ENCODE measurements around the gene RBMS1. TPM values are rescaled to one million over a fixed set of nuclear protein-coding genes. Genes with fewer than 3 reads are reported as not detected.

Gene RBMS1
- polyA plus RNA-seq, 1 experiment = 107 TPM

GRCh38 chr2:160473468-160474318 lies 19.9 kb downstream of the RBMS1 start:
- POLR2A ChIA-PET = interaction anchor here (1.2 to 1.6 kb wide), 2 partner anchors 19 to 67 kb away, joined by 3 to 10 read pairs; partner anchors contain the start of gene RBMS1
- Histone ChIP-seq H3K27ac (ENCODE audit: low read depth, low read length) (no peak overlapping the region), H3K9me3 (ENCODE audit: control insufficient read depth, insufficient read depth, low read length) (no peaks in the 10 kb centered on the region), H3K27me3 (ENCODE audit: control insufficient read depth, insufficient read depth, low read length) (no peaks in the 10 kb centered on the region), H3K4me3 (ENCODE audit: low read depth, low read length) (no peak overlapping the region)
- no peak for DNase-seq (ENCODE audit: low read depth, low spot score)
- TF ChIP-seq CTCF (IDR thresholded peaks at IDR 0.05; ENCODE audit: low read depth, low read length) = no peak
- CTCF ChIA-PET = no interaction called here

- DNase-seq (ENCODE audit: low read depth, low spot score) = peak; percentile 65
- no peak for TF ChIP-seq CTCF (IDR thresholded peaks at IDR 0.05; ENCODE audit: low read depth, low read length)
- ChIA-PET POLR2A (interaction anchor here (1.2 to 1.6 kb wide), 2 partner anchors 20 to 66 kb away, joined by 3 to 10 read pairs; partner anchors contain the start of gene RBMS1), CTCF (interaction anchor here (1.3 kb wide), 1 partner anchor 44 kb away, joined by 6 read pairs; no protein-coding TSS in a partner anchor)
- Histone ChIP-seq H3K27ac (ENCODE audit: low read depth, low read length) (peak overlapping the region; percentile 50), H3K4me3 (ENCODE audit: low read depth, low read length) (peak overlapping the region; percentile 23), H3K9me3 (ENCODE audit: control insufficient read depth, insufficient read depth, low read length) (no peaks in the 10 kb centered on the region), H3K27me3 (ENCODE audit: control insufficient read depth, insufficient read depth, low read length) (no peaks in the 10 kb centered on the region)
Measured at GRCh38 chr2:160472839-160473251, 20.8 kb downstream of the RBMS1 start.

- POLR2A ChIA-PET = interaction anchor here (1.6 kb wide), 1 partner anchor 21 kb away, joined by 10 read pairs; the partner anchor contains the start of gene RBMS1
- no peak overlapping the region for H3K4me3 ChIP-seq (ENCODE audit: low read depth, low read length)
- CTCF ChIA-PET = interaction anchor here (1.3 kb wide), 1 partner anchor 43 kb away, joined by 6 read pairs; no protein-coding TSS in a partner anchor
- TF ChIP-seq CTCF (IDR thresholded peaks at IDR 0.05; ENCODE audit: low read depth, low read length) = no peak
- H3K9me3 ChIP-seq (ENCODE audit: control insufficient read depth, insufficient read depth, low read length) = no peaks in the 10 kb centered on the region
- H3K27ac ChIP-seq (ENCODE audit: low read depth, low read length) = no peak overlapping the region
- H3K27me3 ChIP-seq (ENCODE audit: control insufficient read depth, insufficient read depth, low read length) = no peaks in the 10 kb centered on the region
- no peak for DNase-seq (ENCODE audit: low read depth, low spot score)
Measured at GRCh38 chr2:160471950-160472349, 21.7 kb downstream of the RBMS1 start.

- CTCF ChIA-PET = interaction anchor here (1.0 to 1.6 kb wide), 2 partner anchors 200 to 594 kb away, joined by 4 read pairs; no protein-coding TSS in a partner anchor
- Histone ChIP-seq H3K27ac (ENCODE audit: low read depth, low read length) (no peak overlapping the region), H3K9me3 (ENCODE audit: control insufficient read depth, insufficient read depth, low read length) (no peaks in the 10 kb centered on the region), H3K27me3 (ENCODE audit: control insufficient read depth, insufficient read depth, low read length) (no peaks in the 10 kb centered on the region), H3K4me3 (ENCODE audit: low read depth, low read length) (no peak overlapping the region)
- DNase-seq (ENCODE audit: low read depth, low spot score) = no peak
- TF ChIP-seq CTCF (IDR thresholded peaks at IDR 0.05; ENCODE audit: low read depth, low read length) = no peak
- POLR2A ChIA-PET = interaction anchor here (0.5 kb wide), 1 partner anchor 94 kb away, joined by 4 read pairs; no protein-coding TSS in a partner anchor
Measured at GRCh38 chr2:160469621-160470204, 23.9 kb downstream of the RBMS1 start.
